ENCODE data around the gene UNC5CL. TPM values are rescaled to one million over a fixed set of nuclear protein-coding genes. Genes with fewer than 3 reads are reported as not detected.

Gene UNC5CL
- polyA plus RNA-seq, 1 donor: 8.4 TPM

Other genes with a start within 250 kb of the UNC5CL start
- 0.76 TPM for gene TSPO2, start 3.2 kb upstream of the UNC5CL start, polyA plus RNA-seq (ENCODE audit: insufficient read length)
- gene APOBEC2, start 14.0 kb upstream of the UNC5CL start, polyA plus RNA-seq (ENCODE audit: insufficient read length): 0.37 TPM
- 66.1 TPM for gene OARD1, start 33.1 kb upstream of the UNC5CL start, polyA plus RNA-seq (ENCODE audit: insufficient read length)
- 57.4 TPM for gene NFYA, start 33.8 kb upstream of the UNC5CL start, polyA plus RNA-seq (ENCODE audit: insufficient read length)
- 0.65 TPM for gene TREML1, start 115.1 kb upstream of the UNC5CL start, polyA plus RNA-seq (ENCODE audit: insufficient read length)
- 0.53 TPM for gene TREM2, start 123.9 kb upstream of the UNC5CL start, polyA plus RNA-seq (ENCODE audit: insufficient read length)
- 0.07 TPM for gene TREML2, start 161.9 kb upstream of the UNC5CL start, polyA plus RNA-seq (ENCODE audit: insufficient read length)
- gene TREML4, start 189.1 kb upstream of the UNC5CL start, polyA plus RNA-seq (ENCODE audit: insufficient read length): not detected
- not detected for gene TREM1, start 247.5 kb upstream of the UNC5CL start, polyA plus RNA-seq (ENCODE audit: insufficient read length)